GM19099 (cell line): ENCODE results near the gene TCEAL7.

ENCODE experiments used
- POLR2A ChIP-seq: IDR thresholded peaks from 3 replicates; pipeline ENCODE4 v1.6.1; 2011; ENCODE audit warnings: low read depth; ENCODE audit not compliant: insufficient read length; ENCODE audit errors: extremely low read depth

Gene TCEAL7, protein sequence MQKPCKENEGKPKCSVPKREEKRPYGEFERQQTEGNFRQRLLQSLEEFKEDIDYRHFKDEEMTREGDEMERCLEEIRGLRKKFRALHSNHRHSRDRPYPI

DNA sequence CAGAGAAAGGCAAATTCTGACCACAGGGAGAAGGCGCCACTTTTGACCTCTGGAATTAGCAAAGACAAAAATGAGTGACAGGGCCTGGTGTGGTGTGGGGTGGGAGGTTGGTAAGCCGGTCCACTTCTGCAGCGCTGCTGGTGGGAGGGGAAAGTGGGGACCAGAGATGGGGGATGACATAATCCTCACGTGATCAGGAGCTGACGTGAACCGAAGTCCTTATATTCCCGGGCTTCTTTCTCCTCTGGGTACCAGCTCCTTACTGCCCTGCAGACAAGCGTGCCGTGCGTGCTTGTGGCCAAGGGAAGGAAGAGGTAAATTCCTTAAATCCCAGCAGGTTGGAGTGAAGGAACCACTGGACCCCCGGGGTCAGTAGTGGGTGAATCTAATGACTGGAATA, at the start of gene TCEAL7:
Gene TCEAL7, plus strand, starts transcription at position 249 of the 400 bp plus-strand sequence. CDS start 1,165 bp downstream, outside the sequence.
- no peak for TF ChIP-seq POLR2A

DNA sequence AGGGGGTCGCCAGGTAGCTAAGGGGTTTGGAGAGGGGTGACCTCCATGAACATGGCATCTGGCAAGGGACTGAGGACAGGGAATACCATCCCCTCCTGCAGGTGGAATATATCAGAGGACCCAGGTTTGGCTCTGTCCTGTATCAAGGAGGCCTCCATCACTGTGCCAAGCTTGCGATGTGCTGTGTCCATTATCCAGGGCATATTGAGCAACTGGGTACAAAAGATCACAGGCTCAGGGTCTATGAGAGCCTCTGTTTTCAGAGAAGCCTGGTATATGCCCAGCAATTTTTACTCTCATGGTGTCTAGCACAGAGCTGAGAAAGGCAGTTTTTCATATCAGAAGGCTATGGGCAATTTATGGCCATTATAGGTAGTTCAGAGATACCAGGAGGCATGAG, 36.9 kb upstream of the TCEAL7 start:
- no peak for TF ChIP-seq POLR2A

DNA sequence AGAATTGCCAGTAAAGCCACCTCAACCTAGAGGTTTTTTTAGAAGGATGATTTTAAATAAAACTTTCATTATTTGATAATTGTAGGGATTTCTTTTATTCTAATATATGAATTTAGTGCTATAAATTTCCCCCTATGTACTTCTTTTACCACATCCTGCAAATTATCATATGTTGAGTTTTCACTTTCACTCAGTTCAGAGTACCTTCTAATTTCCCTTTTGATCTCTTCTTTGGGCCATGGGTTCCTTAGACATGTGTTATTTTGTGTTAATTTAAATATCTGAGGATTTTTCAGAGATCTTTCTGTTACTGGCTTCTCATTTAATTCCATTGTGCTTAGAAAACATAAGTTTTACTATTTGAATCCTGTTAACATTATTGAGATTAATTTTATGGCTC, 25.3 kb upstream of the TCEAL7 start:
- no peak for TF ChIP-seq POLR2A

GRCh38 chrX:103309860-103310554, 20.0 kb upstream of the TCEAL7 start:
- TF ChIP-seq POLR2A = no peak

DNA sequence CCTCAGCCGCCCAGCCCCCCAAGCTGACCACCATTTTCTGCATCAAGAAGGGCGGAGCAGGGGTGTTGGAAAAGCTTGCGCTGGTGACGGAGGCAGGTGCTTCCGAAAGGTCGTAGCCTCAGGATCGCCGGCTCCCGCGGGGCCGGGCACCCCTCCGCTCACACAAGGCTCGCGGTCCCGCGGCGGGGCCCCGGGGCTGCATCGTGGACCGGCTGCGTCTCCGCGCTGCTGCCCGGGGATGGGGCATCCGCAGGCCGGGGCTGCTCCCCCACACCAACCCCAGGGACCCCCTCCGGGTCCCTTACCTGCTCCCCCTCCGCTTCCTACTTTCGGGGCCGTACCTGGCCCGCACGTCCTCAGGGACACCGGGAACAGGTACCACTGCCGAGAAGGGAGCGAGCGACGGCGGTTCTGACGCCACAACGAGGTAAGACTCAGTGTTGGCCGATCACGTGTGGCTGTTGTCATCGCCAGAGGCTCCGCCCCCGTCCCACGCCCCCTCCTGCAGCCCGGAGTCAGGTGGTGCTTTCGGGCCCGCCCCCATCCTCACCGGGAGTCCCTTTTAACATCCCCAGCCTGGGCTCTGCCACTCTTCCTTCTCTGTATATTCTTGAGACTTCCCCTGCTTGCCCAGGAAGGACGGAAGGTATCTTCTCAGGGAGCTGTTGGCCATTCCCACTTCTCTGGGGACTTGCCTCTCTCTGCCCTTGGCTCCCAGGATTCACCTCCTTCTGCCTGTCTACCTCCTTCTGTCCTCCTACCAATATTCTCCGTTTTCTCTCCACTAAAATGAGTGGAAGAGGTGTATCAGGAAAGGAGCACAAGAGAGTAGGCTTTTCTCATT, 19.3 kb upstream of the TCEAL7 start, which contains the start of gene BEX2:
Gene BEX2, minus strand, starts transcription at position 436 of the 844 bp plus-strand sequence. CDS start 1,014 bp downstream, outside the sequence.
- TF ChIP-seq POLR2A = no peak

- TF ChIP-seq POLR2A = no peak
These were observed 18.6 kb upstream of the TCEAL7 start for GRCh38 chrX:103311399-103311780.

GRCh38 chrX:103330681-103331288, 746 bp downstream of the TCEAL7 start:
- no peak for TF ChIP-seq POLR2A

DNA sequence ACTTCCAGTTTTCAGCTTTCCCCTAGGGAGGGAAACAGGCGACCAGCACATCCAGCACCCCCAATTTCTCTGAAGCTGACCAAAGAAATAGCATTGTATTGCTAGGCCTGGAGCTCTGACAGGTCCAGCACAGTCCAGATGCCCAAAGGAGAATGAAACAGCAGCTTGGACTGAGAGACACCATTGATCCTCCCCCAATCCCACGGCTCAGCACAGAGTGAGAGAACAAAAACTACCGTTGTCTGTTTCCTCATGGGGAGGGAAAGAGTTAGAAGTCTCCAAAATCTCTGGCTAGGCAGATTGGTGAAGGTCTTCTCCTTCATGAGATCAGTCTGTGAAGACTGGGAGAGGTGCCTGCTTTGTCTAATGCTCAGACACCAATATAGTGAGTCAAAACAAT, 8.6 kb downstream of the TCEAL7 start:
- no peak for TF ChIP-seq POLR2A

- no peak for TF ChIP-seq POLR2A
These were observed 13.1 kb downstream of the TCEAL7 start for GRCh38 chrX:103343105-103343504.

DNA sequence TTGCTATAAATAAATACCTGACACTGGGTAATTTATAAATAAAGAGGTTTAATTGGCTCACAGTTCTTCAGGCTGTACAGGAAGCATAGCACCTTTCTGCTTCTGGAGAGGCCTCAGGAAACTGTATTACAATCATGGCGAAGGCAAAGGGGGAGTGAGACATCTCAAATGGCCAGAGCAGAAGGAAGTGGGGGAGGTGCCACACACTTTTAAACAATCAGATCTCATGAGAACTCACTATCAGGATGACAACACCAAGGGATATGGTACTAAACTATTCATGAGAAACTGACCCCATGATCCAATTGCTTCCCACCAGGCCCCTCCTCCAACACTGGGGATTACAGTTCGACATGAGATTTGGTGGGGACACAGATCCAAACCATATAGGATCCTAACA, 14.6 kb downstream of the TCEAL7 start:
- TF ChIP-seq POLR2A = no peak

DNA sequence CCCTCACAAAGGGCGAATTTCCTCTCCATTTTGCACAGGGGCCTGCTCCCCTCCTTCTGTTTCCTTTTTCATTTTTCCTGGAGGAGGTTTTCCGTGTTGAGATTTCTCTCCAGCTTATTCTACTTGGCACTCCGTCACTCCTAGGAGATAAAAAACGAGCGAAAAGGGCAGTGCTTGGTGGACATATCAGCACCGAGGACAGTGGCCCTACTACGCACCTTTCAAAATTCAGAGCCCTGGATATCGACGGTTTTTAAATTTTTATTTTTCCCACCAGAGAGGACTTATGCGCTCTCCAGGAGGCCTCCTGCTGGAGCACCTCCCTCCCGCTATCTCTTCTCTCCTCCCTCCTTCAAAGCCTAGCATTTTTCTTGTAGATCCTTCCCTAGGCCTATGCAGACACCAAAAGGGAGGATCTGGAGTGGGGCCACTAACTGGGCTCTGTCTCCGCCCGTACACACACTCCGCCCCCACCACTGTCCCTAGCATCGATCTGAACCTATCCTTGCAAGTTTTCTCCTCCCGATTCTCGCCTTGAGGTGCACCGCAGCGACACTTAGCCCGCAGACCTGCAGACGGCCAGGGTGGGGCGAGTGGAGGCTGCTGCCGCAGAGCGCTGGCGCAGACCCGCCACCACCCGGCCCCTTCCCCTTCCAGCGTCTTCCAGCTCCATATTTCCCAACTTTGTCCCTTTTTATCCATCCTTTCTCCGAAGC, 17.8 kb downstream of the TCEAL7 start:
- no peak for TF ChIP-seq POLR2A

DNA sequence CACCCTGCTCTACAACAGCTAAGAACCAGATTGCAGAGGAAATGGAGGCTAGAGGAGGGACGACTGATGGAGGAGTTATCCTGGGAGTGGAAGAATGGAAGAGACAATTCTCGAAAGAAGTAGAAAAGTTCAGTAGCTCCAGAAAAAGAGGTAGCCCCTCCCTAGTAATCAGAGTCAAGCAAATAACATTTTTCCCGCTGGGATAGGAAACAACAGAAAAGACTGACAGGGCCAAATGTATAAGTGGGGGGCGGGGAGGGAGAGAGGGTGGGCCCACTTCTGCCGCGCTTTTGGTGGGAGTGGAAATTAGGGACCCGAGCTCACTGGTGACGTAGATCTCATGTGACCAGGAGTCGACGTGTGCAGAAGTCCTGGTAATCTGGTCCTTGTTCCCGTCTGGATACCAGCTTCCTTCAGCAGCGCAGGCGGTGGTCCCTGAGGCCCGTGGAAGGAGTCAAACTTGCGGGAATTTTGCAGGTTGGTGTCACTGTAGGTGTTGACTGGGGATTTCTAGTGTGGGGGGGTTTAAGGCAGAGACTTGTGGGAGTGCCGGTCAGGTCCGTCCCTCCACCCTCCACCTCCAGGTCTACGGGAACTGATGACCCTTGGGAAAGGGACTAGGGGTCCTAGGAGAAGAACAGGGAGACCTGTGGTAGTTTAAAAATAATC, 26.2 kb downstream of the TCEAL7 start, which contains the start of gene TCEAL9:
Gene TCEAL9, plus strand, starts transcription at position 377 of the 669 bp plus-strand sequence. CDS start 1,179 bp downstream, outside the sequence.
- no peak for TF ChIP-seq POLR2A

DNA sequence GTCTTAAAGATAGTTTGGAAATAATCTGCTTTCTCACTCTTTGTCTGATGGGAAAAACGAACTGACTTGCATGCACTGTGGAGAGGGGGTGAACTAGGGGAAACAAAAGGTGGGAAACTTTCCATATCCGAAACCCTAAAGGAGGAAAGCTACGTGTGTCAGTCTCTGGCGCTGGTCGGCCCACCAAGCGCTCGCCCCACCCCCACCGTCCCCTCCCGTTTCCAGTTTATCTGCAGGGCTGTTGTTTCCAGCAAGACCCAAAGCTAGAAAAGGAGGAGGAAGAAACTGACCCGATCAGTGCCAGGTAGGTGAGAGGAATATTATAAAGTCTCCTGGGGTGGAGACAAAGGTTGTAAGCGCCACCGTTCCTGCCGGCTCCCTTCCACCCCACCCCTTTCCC, 26.8 kb downstream of the TCEAL7 start:
- TF ChIP-seq POLR2A = no peak

GRCh38 chrX:103357871-103358270, 27.8 kb downstream of the TCEAL7 start:
- no peak for TF ChIP-seq POLR2A
